MM.1S (cell line): Measurements from ENCODE around the gene TBX1.
"Not testable (repeated sequence)": the region's sequence is repeated elsewhere in the genome, so short reads cannot be mapped to it uniquely, and the experiment has no call there.

ENCODE experiments used
- DNase-seq: peaks from one replicate; pipeline ENCODE4 v3.0.0-alpha.2; 2015
- H2AFZ ChIP-seq: fragments of 300-600 bp; sonication (generic); 2 replicates; pipeline ENCODE4 v1.6.0; 2016; ENCODE audit warnings: antibody characterized with exemption, low read length
- H3F3A ChIP-seq: fragments of 300-600 bp; sonication (generic); 2 replicates; pipeline ENCODE4 v1.6.1; 2016; ENCODE audit warnings: mild to moderate bottlenecking, antibody characterized with exemption, low read length, moderate library complexity, mixed read lengths; ENCODE audit not compliant: insufficient read depth
- H3K27ac ChIP-seq: fragments of 300-600 bp; sonication (generic); 2 replicates; pipeline ENCODE4 v1.5.1; 2016; ENCODE audit warnings: mild to moderate bottlenecking, low read length
- H3K27me3 ChIP-seq: fragments of 300-600 bp; sonication (generic); replicated peaks from 2 replicates; pipeline ENCODE4 v1.6.0; 2016; ENCODE audit warnings: low read length; ENCODE audit not compliant: insufficient read depth
- H3K36me3 ChIP-seq: fragments of 300-600 bp; sonication (generic); replicated peaks from 2 replicates; pipeline ENCODE4 v1.6.1; 2016; ENCODE audit warnings: mild to moderate bottlenecking, low read length, mixed read lengths; ENCODE audit not compliant: insufficient read depth
- H3K4me1 ChIP-seq: fragments of 300-600 bp; sonication (generic); 2 replicates; pipeline ENCODE4 v1.6.1; 2016; ENCODE audit warnings: low read length, mixed read lengths
- H3K4me2 ChIP-seq: fragments of 300-600 bp; sonication (generic); 2 replicates; pipeline ENCODE4 v1.6.0; 2016; ENCODE audit warnings: low read depth, low read length
- H3K4me3 ChIP-seq: fragments of 300-600 bp; sonication (generic); 2 replicates; pipeline ENCODE4 v1.5.1; 2016; ENCODE audit warnings: low read length, mixed read lengths
- H3K79me2 ChIP-seq: fragments of 300-600 bp; sonication (generic); 2 replicates; pipeline ENCODE4 v1.6.1; 2016; ENCODE audit warnings: mixed run types, low read length, mixed read lengths
- H3K9ac ChIP-seq: fragments of 300-600 bp; sonication (generic); 2 replicates; pipeline ENCODE4 v1.6.1; 2016; ENCODE audit warnings: low read length, mixed read lengths
- H3K9me2 ChIP-seq: fragments of 300-600 bp; sonication (generic); replicated peaks from 2 replicates; pipeline ENCODE4 v1.6.1; 2016; ENCODE audit warnings: mild to moderate bottlenecking, low read length, mixed read lengths; ENCODE audit not compliant: insufficient read depth
- H3K9me3 ChIP-seq: fragments of 300-600 bp; sonication (generic); replicated peaks from 2 replicates; pipeline ENCODE4 v1.6.1; 2016; ENCODE audit warnings: mild to moderate bottlenecking, low read length, mixed read lengths; ENCODE audit not compliant: insufficient read depth
- H4K20me1 ChIP-seq: fragments of 300-600 bp; sonication (generic); 2 replicates; pipeline ENCODE4 v1.6.1; 2016; ENCODE audit warnings: mild to moderate bottlenecking, low read length, moderate library complexity, mixed read lengths; ENCODE audit not compliant: insufficient read depth
- EZH2 ChIP-seq: fragments of 300-600 bp; sonication (generic); optimal IDR thresholded peaks from 2 replicates; pipeline ENCODE3; 2017; ENCODE audit warnings: low read depth, mild to moderate bottlenecking, antibody characterized with exemption, low read length, mixed read lengths
- EZH2phosphoT487 ChIP-seq: fragments of 300-600 bp; sonication (generic); IDR thresholded peaks from 2 replicates; pipeline ENCODE4 v1.6.1; 2018; ENCODE audit warnings: antibody characterized with exemption, low read length
- TF ChIP-seq, protein P1 (sequence below): fragments of 300-600 bp; sonication (generic); IDR thresholded peaks from 2 replicates; pipeline ENCODE4 v1.5.1; 2016; ENCODE audit warnings: antibody characterized with exemption, low read length, mixed read lengths

TBX1 gene

DNA sequence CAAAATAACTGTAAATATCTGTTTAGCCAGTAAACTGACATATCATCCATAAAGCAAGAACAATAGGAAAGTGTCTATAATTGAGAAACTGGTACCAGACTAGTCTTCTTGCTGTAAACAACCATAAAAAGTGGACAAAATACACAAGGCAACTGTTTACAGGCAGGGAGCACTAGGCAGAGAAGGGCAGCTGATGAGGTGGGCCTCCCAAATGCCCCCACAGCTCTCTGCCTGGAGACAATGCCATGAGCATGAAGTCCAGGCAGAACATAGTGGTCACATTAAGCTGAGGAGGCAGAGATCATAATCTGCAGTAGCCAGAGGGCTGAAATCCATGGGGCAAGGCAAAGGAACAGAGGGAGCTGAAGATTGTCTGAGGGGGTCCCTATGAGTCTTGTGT is 30.7 kb downstream of the TBX1 start:
- H3K36me3 ChIP-seq = no peaks in the 10 kb centered on the region
- no peaks in the 10 kb centered on the region for H3K79me2 ChIP-seq
- TF ChIP-seq EZH2 (no peak), EZH2phosphoT487 (no peak)
- TF ChIP-seq, protein P1, sequence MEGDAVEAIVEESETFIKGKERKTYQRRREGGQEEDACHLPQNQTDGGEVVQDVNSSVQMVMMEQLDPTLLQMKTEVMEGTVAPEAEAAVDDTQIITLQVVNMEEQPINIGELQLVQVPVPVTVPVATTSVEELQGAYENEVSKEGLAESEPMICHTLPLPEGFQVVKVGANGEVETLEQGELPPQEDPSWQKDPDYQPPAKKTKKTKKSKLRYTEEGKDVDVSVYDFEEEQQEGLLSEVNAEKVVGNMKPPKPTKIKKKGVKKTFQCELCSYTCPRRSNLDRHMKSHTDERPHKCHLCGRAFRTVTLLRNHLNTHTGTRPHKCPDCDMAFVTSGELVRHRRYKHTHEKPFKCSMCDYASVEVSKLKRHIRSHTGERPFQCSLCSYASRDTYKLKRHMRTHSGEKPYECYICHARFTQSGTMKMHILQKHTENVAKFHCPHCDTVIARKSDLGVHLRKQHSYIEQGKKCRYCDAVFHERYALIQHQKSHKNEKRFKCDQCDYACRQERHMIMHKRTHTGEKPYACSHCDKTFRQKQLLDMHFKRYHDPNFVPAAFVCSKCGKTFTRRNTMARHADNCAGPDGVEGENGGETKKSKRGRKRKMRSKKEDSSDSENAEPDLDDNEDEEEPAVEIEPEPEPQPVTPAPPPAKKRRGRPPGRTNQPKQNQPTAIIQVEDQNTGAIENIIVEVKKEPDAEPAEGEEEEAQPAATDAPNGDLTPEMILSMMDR = no peak

DNA sequence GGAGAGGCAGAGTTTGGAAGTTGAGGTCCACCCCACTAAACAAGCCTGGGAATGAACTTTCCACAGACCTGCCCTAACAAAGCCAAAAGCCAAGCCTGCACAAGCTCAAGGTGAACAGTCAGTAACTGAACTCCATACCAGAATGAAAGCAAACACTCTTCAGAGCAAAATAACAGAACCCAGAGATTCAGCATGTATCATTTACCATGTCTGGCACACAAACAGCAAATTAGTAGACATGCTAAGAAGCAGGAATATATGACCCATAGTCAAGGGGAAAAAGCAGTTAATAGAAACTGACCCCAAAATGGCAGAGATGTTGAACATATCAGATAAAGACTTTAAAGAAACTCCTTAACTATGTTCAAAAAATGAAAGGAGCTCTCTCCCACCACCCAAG is 31.3 kb downstream of the TBX1 start:
- no peaks in the 10 kb centered on the region for H3F3A ChIP-seq
- H3K4me3 ChIP-seq = no peak overlapping the region
- TF ChIP-seq EZH2 (no peak), EZH2phosphoT487 (no peak)
- TF ChIP-seq, protein P1 = no peak
- H3K36me3 ChIP-seq = no peaks in the 10 kb centered on the region
- no peak overlapping the region for H3K9ac ChIP-seq
- DNase-seq = no peak
- H4K20me1 ChIP-seq = no peaks in the 10 kb centered on the region
- H3K9me3 ChIP-seq = no peaks in the 10 kb centered on the region
- H3K79me2 ChIP-seq = no peaks in the 10 kb centered on the region
- no peaks in the 10 kb centered on the region for H3K27me3 ChIP-seq
- no peak overlapping the region for H2AFZ ChIP-seq
- H3K9me2 ChIP-seq = no peaks in the 10 kb centered on the region
- no peak overlapping the region for H3K4me2 ChIP-seq
- no peaks in the 10 kb centered on the region for H3K4me1 ChIP-seq
- no peak overlapping the region for H3K27ac ChIP-seq

More for the DNA sequence above, 30.7 kb downstream of the TBX1 start:
- Histone ChIP-seq H2AFZ (no peak overlapping the region), H3K4me2 (no peak overlapping the region), H3K9me3 (no peaks in the 10 kb centered on the region), H3K4me3 (no peak overlapping the region), H3K9me2 (no peaks in the 10 kb centered on the region), H4K20me1 (no peaks in the 10 kb centered on the region), H3F3A (no peaks in the 10 kb centered on the region), H3K4me1 (no peaks in the 10 kb centered on the region), H3K9ac (no peak overlapping the region), H3K27ac (no peak overlapping the region), H3K27me3 (no peaks in the 10 kb centered on the region)
- no peak for DNase-seq

DNA sequence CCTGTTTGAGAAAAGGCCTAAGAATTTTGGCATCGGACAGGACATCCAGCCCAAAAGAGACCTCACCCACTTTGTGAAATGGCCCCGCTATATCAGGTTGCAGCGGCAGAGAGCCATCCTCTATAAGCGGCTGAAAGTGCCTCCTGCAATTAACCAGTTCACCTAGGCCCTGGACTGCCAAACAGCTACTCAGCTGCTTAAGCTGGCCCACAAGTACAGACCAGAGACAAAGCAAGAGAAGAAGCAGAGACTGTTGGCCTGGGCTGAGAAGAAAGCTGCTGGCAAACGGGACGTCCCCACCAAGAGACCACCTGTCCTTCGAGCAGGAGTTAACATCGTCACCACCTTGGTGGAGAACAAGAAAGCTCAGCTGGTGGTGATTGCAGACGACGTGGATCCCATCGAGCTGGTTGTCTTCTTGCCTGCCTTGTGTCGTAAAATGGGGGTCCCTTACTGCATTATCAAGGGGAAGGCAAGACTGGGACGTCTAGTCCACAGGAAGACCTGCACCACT is 31.9 kb downstream of the TBX1 start:
- not testable (repeated sequence) for H3K9me3 ChIP-seq, H3K9me2 ChIP-seq, DNase-seq, H3F3A ChIP-seq, H3K4me1 ChIP-seq, H2AFZ ChIP-seq, H3K79me2 ChIP-seq, H3K27me3 ChIP-seq, H4K20me1 ChIP-seq, H3K36me3 ChIP-seq, H3K4me2 ChIP-seq, H3K9ac ChIP-seq, H3K4me3 ChIP-seq, H3K27ac ChIP-seq

DNA sequence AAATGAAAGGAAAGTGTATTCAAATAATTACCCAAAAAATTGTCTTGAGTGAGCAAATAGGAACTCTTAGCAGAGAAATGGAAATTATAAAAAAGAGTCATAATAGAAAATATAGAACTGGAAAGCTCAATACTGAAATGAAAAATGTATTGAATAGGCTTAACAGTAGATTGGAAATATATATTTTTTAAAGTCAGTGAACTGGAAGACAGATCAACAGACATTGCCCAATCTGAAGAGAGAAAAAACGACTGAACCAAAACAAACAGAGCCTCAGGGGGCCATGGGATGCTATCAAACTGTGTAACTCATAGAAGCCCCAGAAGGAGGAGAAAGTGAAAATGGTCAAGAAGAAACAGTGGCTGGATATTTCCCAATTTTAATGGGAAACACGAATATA is 32.6 kb downstream of the TBX1 start:
- Histone ChIP-seq H3K4me2 (no peak overlapping the region), H2AFZ (no peak overlapping the region), H3K79me2 (no peaks in the 10 kb centered on the region), H3K27ac (no peak overlapping the region), H3K9ac (no peak overlapping the region), H3K4me3 (no peak overlapping the region), H3K27me3 (no peaks in the 10 kb centered on the region), H3K4me1 (no peaks in the 10 kb centered on the region), H3K9me2 (no peaks in the 10 kb centered on the region), H4K20me1 (no peaks in the 10 kb centered on the region), H3F3A (no peaks in the 10 kb centered on the region), H3K36me3 (no peaks in the 10 kb centered on the region), H3K9me3 (no peaks in the 10 kb centered on the region)
- TF ChIP-seq, protein P1 = no peak
- no peak for TF ChIP-seq EZH2
- TF ChIP-seq EZH2phosphoT487 = no peak
- DNase-seq = no peak
